Bladder microvascular endothelial cell (primary cell): ENCODE results near the gene IFTAP. TPM values are rescaled to one million over a fixed set of nuclear protein-coding genes. Genes with fewer than 3 reads are reported as not detected.

Source experiments
- total RNA-seq: library from RNA; depleted of rRNA; stranded (reverse); fragments of >200 nt; gene quantifications from 2 replicates; pipeline ENCODE4 v1.2.3, GENCODE V29; 2014

The IFTAP gene
- 21.2 and 29.8 TPM in 2 replicates for total RNA-seq

GRCh38 chr11:36594316-36594989 is at the start of gene IFTAP:
IFTAP (plus strand) TSS chr11:36594502; CDS start chr11:36610104, 15,602 bp downstream.

GRCh38 chr11:36567694-36568093 is 26.6 kb upstream of the IFTAP start, which contains the start of gene RAG1:
RAG1 (plus strand) TSS chr11:36568007; CDS start chr11:36573305, 5,298 bp downstream.

GRCh38 chr11:36598051-36598450 is 3.7 kb downstream of the IFTAP start, which contains the start of gene RAG2:
RAG2 (minus strand) TSS chr11:36598236; CDS start chr11:36594168, 4,068 bp downstream.

Other genes with a start within 250 kb of the IFTAP start
- 6.5 and 11.9 TPM in 2 replicates for gene TRAF6, start 84.2 kb upstream of the IFTAP start, total RNA-seq
- gene RAG1, start 26.5 kb upstream of the IFTAP start, total RNA-seq, result 0.81 and 1.4 TPM in 2 replicates
- not detected in 2 replicates for gene RAG2, start 3.7 kb downstream of the IFTAP start, total RNA-seq